Suprapubic skin (tissue), 4 donors: Measurements from ENCODE around the gene SUSD4. TPM values are rescaled to one million over a fixed set of nuclear protein-coding genes. Genes with fewer than 3 reads are reported as not detected.

ENCODE experiments used
- DNase-seq, 2 donors: peaks; one replicate each; pipeline ENCODE4 v3.0.0-alpha.2; 2019; ENCODE audit warnings: low spot score in 2 of 2
- H3K27ac ChIP-seq: fragments of 200-600 bp; sonication (generic); one replicate; pipeline ENCODE4 v1.5.1; 2019
- H3K27me3 ChIP-seq: fragments of 200-600 bp; sonication (generic); one replicate; pipeline ENCODE4 v1.5.1; 2019
- H3K36me3 ChIP-seq: fragments of 200-600 bp; sonication (generic); one replicate; pipeline ENCODE4 v1.5.1; 2019
- H3K4me1 ChIP-seq: fragments of 200-600 bp; sonication (generic); one replicate; pipeline ENCODE4 v1.5.1; 2019
- H3K4me3 ChIP-seq: fragments of 200-600 bp; sonication (generic); one replicate; pipeline ENCODE4 v1.5.1; 2019; ENCODE audit warnings: mild to moderate bottlenecking
- H3K9me3 ChIP-seq: fragments of 200-600 bp; sonication (generic); one replicate; pipeline ENCODE4 v1.5.1; 2019
- CTCF ChIP-seq, 2 donors: fragments of 200-600 bp in 1 of 2; fragments of 450-650 bp in 1 of 2; sonication (generic) in 1 of 2; IDR thresholded peaks; one replicate each; pipeline ENCODE4 v1.5.1; 2016 to 2019; ENCODE audit warnings: antibody characterized with exemption in 2 of 2, mild to moderate bottlenecking in 1 of 2, moderate library complexity in 1 of 2
- EP300 ChIP-seq: sonication (generic); formaldehyde crosslinking; IDR thresholded peaks from one replicate; pipeline ENCODE4 v1.6.1; 2017; ENCODE audit warnings: antibody characterized with exemption
- POLR2A ChIP-seq, 2 donors: fragments of 450-650 bp; IDR thresholded peaks; one replicate each; pipeline ENCODE4 v1.6.1; 2017; ENCODE audit warnings: antibody characterized with exemption in 2 of 2, mild to moderate bottlenecking in 2 of 2, moderate library complexity in 2 of 2
- POLR2AphosphoS5 ChIP-seq, 3 donors: sonication (generic); formaldehyde crosslinking; IDR thresholded peaks; one replicate each; pipeline ENCODE4 v1.6.1; 2017; ENCODE audit warnings: antibody characterized with exemption in 3 of 3
- WGBS: methylation state at CpG from one replicate; pipeline ENCODE4 v1.1.5; 2018; 5-methylcytosine and 5-hydroxymethylcytosine counted together
- total RNA-seq, 4 donors: library from RNA; depleted of rRNA; stranded (reverse); fragments of >200 nt; gene quantifications; one replicate each; pipeline ENCODE4 v1.1.0, GENCODE V29; 2016

The SUSD4 gene
- total RNA-seq, 4 donors from 2014 or later, result 3.3 to 11.3 (median 6.7) TPM

DNA sequence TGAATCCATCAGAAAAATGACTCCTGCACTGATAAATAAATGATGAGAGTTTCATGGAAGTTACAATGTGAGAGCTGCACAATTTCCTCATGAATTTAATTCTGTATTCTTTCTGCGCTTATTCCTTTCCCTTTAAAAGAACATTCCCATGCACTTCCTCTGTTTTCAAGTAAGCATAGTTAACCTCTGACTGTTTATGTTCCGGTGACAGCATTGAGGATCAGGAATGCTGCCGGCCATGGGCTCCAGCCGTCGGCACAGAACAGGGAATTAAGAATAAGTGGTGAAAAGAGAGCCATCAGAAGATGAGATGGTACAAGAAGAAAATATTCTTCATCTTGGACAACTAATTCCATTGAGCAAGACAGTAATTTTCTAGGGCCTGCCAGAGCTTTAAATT is 65.3 kb downstream of the SUSD4 start:
- no peaks in the 10 kb centered on the region for H3K36me3 ChIP-seq
- TF ChIP-seq EP300 (no peak), POLR2A (IDR thresholded peaks at IDR 0.05) (no peak), CTCF (IDR thresholded peaks at IDR 0.05) (no peak)
- H3K4me3 ChIP-seq, result no peak overlapping the region
- no peaks in the 10 kb centered on the region for H3K27me3 ChIP-seq
- 76% methylated on average over 5 of the region's 5 CpGs for WGBS
- H3K27ac ChIP-seq, result no peak overlapping the region
- DNase-seq, result no peak
- H3K4me1 ChIP-seq, result no peaks in the 10 kb centered on the region
- no peaks in the 10 kb centered on the region for H3K9me3 ChIP-seq

DNA sequence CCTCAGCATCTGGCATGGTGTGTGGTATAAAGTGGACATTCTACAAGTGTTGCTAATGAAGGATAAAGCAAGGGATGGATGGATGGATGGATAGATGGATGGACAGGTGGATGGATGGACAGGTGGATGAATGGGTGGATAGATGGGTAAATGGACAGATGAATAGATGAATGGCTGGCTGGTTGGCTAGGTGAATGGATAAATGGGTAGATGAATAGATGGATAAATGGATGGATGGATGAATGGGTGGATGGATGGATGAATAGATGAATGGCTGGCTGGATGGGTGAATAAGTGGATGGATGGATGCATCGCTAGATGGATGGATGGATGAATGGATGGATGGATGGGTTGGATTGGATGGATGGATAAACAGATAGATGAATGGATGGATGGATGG is 66.2 kb downstream of the SUSD4 start:
- no peaks in the 10 kb centered on the region for H3K4me1 ChIP-seq
- no peak for DNase-seq
- no peaks in the 10 kb centered on the region for H3K27me3 ChIP-seq
- WGBS, result 97% methylated on average over 1 of the region's 1 CpG
- H3K4me3 ChIP-seq, result no peak overlapping the region
- H3K9me3 ChIP-seq, result no peaks in the 10 kb centered on the region
- no peaks in the 10 kb centered on the region for H3K36me3 ChIP-seq
- no peak overlapping the region for H3K27ac ChIP-seq
- no peak for TF ChIP-seq POLR2AphosphoS5 (IDR thresholded peaks at IDR 0.05)
- no peak for TF ChIP-seq CTCF (IDR thresholded peaks at IDR 0.05)
- no peak for TF ChIP-seq EP300
- no peak for TF ChIP-seq POLR2A (IDR thresholded peaks at IDR 0.05)

DNA sequence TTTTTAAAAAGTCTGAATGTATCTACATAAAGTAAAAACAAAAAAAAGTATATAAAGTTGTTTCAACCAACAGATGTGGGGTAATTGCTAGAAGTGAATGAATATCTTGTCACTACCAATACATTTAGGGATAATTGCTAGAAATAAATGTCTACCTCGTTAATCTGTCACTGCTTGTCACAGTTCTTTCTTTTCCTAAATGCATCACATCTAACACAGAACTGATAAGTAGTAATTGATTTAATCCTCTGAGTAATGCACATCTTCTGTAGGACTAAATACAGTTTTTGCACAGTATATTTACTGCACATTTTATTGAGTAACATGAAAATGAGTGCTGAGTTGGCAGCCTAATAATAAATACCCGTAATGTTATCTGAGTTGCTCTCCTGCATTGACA is 72.2 kb downstream of the SUSD4 start:
- Histone ChIP-seq H3K27me3 (no peaks in the 10 kb centered on the region), H3K27ac (no peak overlapping the region), H3K4me1 (no peaks in the 10 kb centered on the region), H3K36me3 (no peaks in the 10 kb centered on the region), H3K9me3 (no peaks in the 10 kb centered on the region), H3K4me3 (no peak overlapping the region)
- no peak for DNase-seq
- TF ChIP-seq CTCF (IDR thresholded peaks at IDR 0.05), result no peak
- TF ChIP-seq POLR2A (IDR thresholded peaks at IDR 0.05), result no peak
- no peak for TF ChIP-seq EP300
- no peak for TF ChIP-seq POLR2AphosphoS5 (IDR thresholded peaks at IDR 0.05)
- 80% methylated on average over 2 of the region's 2 CpGs for WGBS

- no peak for DNase-seq
- TF ChIP-seq EP300 (no peak), CTCF (IDR thresholded peaks at IDR 0.05) (no peak), POLR2A (IDR thresholded peaks at IDR 0.05) (no peak), POLR2AphosphoS5 (IDR thresholded peaks at IDR 0.05) (no peak)
- no peak overlapping the region for H3K4me3 ChIP-seq
- no peaks in the 10 kb centered on the region for H3K9me3 ChIP-seq
- H3K27me3 ChIP-seq, result no peaks in the 10 kb centered on the region
- H3K27ac ChIP-seq, result no peak overlapping the region
- H3K4me1 ChIP-seq, result no peaks in the 10 kb centered on the region
- no peaks in the 10 kb centered on the region for H3K36me3 ChIP-seq
- WGBS, result 63% methylated on average over 3 of the region's 3 CpGs
Measured at GRCh38 chr1:223290397-223290796, 73.6 kb downstream of the SUSD4 start.

DNA sequence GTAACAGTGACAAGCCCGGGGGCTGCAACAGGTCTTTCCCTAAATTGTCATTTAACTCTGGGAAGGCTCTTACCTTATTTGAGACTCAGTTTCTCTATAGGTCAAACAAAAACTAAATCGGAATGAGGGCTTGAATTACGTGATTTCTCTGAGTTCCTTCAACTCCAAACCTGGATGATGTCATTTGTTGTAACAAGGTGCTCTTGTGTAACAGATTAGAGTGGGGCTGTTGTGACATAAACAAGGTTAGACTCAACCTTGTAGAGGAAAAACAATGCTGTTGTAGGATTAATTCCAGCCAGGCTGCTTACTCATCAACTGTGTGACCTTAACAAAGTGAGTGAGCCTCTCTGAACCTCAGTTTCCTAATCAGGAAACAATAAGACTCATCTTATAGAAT is 74.4 kb downstream of the SUSD4 start:
- TF ChIP-seq CTCF (IDR thresholded peaks at IDR 0.05), result no peak
- no peak for TF ChIP-seq POLR2AphosphoS5 (IDR thresholded peaks at IDR 0.05)
- H3K36me3 ChIP-seq, result no peaks in the 10 kb centered on the region
- no peaks in the 10 kb centered on the region for H3K4me1 ChIP-seq
- WGBS, result 87% methylated on average over 3 of the region's 3 CpGs
- DNase-seq, result no peak
- no peak overlapping the region for H3K4me3 ChIP-seq
- H3K27ac ChIP-seq, result no peak overlapping the region
- no peaks in the 10 kb centered on the region for H3K9me3 ChIP-seq
- no peaks in the 10 kb centered on the region for H3K27me3 ChIP-seq
